ENCODE results near the gene HYKK. TPM values are rescaled to one million over a fixed set of nuclear protein-coding genes. Genes with fewer than 3 reads are reported as not detected.

Gene HYKK
- total and polyA plus RNA-seq, 2 of the 8 experiments (the other 6 are each of a cell fraction or from before 2014, with no cell fraction given): 2.0 to 3.7 TPM

DNA sequence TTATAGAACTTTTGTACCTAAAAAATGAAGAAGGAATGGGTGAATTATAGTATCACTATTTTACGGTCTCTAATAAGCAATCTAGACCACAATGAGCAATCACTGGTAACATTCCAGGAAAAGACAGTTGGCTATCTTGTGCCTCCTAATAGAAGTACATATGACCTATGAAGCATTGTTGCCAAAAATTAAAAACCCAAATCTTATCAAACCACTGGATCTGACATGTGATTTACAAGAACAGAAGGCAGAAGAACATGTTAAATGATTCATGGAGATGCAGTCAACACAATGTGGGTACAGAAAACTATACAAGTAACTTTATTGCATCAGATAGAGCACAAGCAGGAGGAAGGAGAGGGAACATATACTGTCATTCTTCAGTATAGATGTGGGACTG is 14.5 kb upstream of the HYKK start:
- H2BK5ac ChIP-seq (ENCODE audit: low read depth, low read length): no peak overlapping the region
- H2BK12ac ChIP-seq (ENCODE audit: low read depth, low read length): no peak overlapping the region
- ChIA-PET CTCF (ENCODE audit: partially characterized antibody) (no interaction called here), POLR2A (ENCODE audit: partially characterized antibody) (no interaction called here)
- H3K56ac ChIP-seq (replicated peaks; ENCODE audit: insufficient read length, low read depth, low read length): no peak overlapping the region
- TF ChIP-seq POU5F1 (IDR thresholded peaks at IDR 0.05; ENCODE audit: low read depth, low read length) (no peak), RAD21 (IDR thresholded peaks at IDR 0.05 in 1 of 2, conservative IDR thresholded peaks at IDR 0.05 in 1 of 2; ENCODE audit: low read depth in 2 of 2, low read length in 2 of 2) (no peak)
- no peak overlapping the region for H3K23ac ChIP-seq (ENCODE audit: insufficient read length)
- H2BK15ac ChIP-seq (ENCODE audit: low read length): no peak overlapping the region
- no peaks in the 10 kb centered on the region for H3K79me2 ChIP-seq (ENCODE audit: control insufficient read depth in 1 of 2, insufficient read depth in 2 of 2, low read length in 2 of 2)
- no peak overlapping the region for H4K5ac ChIP-seq (ENCODE audit: insufficient read length, low read depth, low read length)
- H3K4me3 ChIP-seq (ENCODE audit: extremely low read depth in 1 of 4, insufficient read depth in 2 of 4, low read depth in 3 of 4, low read length in 4 of 4): no peak overlapping the region
- H3K14ac ChIP-seq (ENCODE audit: insufficient read length): no peak overlapping the region
- peaks cover 25 to 76% (median 62%) of the 10 kb centered on the region in 4 experiments for H3K36me3 ChIP-seq (ENCODE audit: control insufficient read depth in 2 of 4, insufficient read depth in 4 of 4, low read length in 3 of 4)
- H3K79me1 ChIP-seq (ENCODE audit: low read depth, low read length): no peaks in the 10 kb centered on the region; the same call in 1 of the 2 replicates
- H4K20me1 ChIP-seq (replicated peaks in 1 of 2; ENCODE audit: control insufficient read depth in 1 of 2, insufficient read depth in 2 of 2, low read length in 2 of 2): no peaks in the 10 kb centered on the region
- no peak overlapping the region for H3K18ac ChIP-seq (ENCODE audit: extremely low read depth, low read length)
- DNase-seq (ENCODE audit: low read depth in 1 of 2, low spot score in 2 of 2) (no peak), FAIRE-seq (no peak)
- H2AFZ ChIP-seq (ENCODE audit: low read length): no peak overlapping the region
- no peak overlapping the region for H3K27ac ChIP-seq (ENCODE audit: low read depth, low read length)
- H3K23me2 ChIP-seq (ENCODE audit: low read depth, low read length): no peaks in the 10 kb centered on the region
- no peaks in the 10 kb centered on the region for H3K9me3 ChIP-seq (ENCODE audit: insufficient read depth in 2 of 2, low read depth in 1 of 2, low read length in 1 of 2)
- no peak overlapping the region for H4K91ac ChIP-seq (replicated peaks; ENCODE audit: insufficient read length, low read length)
- no peak overlapping the region for H2BK120ac ChIP-seq (replicated peaks; ENCODE audit: low read depth, low read length)
- no peak overlapping the region for H2AK5ac ChIP-seq (ENCODE audit: low read depth, low read length)
- H3K27me3 ChIP-seq (replicated peaks in 1 of 4; ENCODE audit: control insufficient read depth in 3 of 4, extremely low read depth in 1 of 4, insufficient read depth in 3 of 4, low read length in 3 of 4): no peaks in the 10 kb centered on the region
- no peaks in the 10 kb centered on the region for H3K4me1 ChIP-seq (replicated peaks in 1 of 4; ENCODE audit: control insufficient read depth in 3 of 4, insufficient read depth in 4 of 4, low read length in 3 of 4)
- H3K4ac ChIP-seq (replicated peaks; ENCODE audit: insufficient read length, low read depth, low read length): no peak overlapping the region
- 91% methylated on average over 1 of the region's 1 CpG; no CpG with 5 or more reads in 1 of the 2 experiments for WGBS, 2 experiments (ENCODE audit: extremely low coverage in 1 of 2, insufficient coverage in 1 of 2, insufficient read length in 1 of 2, insufficient replicate concordance in 2 of 2, low coverage in 1 of 2, low lambda C conversion rate in 2 of 2, missing lambda C conversion rate in 1 of 2)
- H3K4me2 ChIP-seq (ENCODE audit: insufficient read depth in 1 of 2, low read depth in 2 of 2, low read length in 2 of 2): no peak overlapping the region
- H4K8ac ChIP-seq (ENCODE audit: extremely low read depth, insufficient read depth, low read length): no peak overlapping the region
- H3K9ac ChIP-seq (replicated peaks in 1 of 4; ENCODE audit: extremely low read depth in 1 of 4, low read depth in 3 of 4, low read length in 3 of 4): no peak overlapping the region
- H2BK20ac ChIP-seq (ENCODE audit: low read length): no peak overlapping the region
